ENCODE measurements around the gene PRPF6.

The PRPF6 gene

DNA sequence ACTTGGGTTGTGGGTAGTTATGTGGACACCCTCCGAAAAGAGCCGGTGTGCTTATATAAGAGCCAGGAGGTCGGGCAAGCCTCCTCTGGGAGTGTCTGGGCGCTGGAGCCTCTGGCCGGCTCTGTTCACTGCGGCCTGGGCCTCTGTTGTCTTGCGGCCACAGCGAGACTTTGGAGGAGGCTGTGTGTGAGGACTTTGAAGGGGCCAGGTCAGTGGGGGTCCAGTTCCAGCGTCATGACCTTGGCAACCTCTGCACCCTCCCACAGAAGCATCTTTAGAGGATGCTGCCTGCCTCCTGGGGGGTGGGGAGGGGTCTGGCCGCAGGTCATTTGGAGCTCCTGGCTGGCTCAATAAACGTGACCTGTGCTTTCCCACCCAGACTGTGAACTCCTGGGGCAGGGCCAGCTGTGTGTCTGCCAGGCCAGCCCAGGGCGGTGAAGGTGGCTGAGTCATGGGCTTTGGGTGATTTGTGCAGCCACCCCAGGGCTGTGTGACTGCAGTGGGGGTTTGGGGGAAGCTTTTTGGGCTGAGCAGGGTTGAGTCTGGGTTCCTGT, 83.3 kb downstream of the PRPF6 start:
- DNase-seq: peak; percentile 39

DNA sequence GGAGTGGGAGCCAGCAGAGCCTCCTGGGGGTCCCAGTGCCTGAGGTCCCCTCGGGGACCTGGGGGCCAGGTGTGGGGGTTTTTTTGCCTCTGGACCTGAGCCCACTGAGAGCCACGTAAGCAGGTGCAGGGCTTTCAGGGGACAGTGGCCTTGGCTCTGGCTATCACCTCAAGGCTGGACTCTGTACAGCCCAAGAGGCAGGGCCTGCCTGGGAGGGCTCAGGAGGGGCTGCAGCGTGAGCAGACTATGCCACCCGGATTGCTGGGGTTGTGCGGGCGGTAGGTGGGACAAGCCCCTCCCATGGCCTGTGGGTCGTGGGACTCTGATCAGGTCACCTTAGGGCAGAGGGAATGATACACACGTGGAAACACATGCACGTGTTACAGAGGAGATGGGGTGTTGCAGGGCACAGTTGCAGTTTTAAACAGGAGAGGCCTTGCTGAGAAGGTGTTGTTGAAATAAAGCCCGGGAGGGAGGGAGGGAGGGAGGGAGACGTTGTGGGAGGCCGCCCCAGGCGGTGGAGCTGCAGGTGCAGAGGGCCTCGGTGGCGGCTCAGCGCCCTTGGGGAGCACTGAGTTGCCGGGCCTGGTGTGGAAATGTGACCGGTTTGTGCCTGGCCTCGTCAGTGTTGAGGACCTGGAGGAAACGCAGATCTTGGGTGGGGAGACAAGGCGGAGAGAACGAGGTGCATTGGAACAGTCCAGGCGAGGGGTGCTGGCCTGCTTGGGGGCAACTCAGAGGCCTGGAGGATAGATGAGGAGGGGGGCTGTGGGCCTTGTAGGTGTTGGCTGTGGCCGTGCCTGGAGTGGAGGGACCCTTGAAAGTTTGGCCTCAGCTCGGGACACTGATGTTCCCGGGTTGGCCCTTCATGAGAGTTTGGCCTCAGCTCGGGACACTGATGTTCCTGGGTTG, 84.4 kb downstream of the PRPF6 start:
- no peak for DNase-seq

DNA sequence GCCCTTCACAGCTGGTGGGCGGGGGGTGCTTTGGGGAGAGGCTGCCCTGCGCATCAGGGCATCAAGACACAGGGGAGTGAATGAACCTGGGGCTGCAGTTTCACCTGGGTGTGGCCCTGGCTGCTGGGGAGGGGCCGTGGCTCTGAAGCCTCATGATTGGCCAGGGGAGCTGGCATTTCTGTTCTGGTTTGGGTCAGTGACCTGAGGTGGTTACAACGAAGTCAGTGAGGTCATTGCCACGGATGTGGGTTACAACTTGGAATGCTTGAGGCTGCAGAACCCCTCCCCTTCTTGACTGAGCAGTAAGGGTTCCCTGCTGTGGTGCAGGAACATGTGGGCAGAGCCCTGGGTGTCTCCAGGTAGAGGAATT, 85.0 kb downstream of the PRPF6 start:
- DNase-seq: peak; percentile 69

DNA sequence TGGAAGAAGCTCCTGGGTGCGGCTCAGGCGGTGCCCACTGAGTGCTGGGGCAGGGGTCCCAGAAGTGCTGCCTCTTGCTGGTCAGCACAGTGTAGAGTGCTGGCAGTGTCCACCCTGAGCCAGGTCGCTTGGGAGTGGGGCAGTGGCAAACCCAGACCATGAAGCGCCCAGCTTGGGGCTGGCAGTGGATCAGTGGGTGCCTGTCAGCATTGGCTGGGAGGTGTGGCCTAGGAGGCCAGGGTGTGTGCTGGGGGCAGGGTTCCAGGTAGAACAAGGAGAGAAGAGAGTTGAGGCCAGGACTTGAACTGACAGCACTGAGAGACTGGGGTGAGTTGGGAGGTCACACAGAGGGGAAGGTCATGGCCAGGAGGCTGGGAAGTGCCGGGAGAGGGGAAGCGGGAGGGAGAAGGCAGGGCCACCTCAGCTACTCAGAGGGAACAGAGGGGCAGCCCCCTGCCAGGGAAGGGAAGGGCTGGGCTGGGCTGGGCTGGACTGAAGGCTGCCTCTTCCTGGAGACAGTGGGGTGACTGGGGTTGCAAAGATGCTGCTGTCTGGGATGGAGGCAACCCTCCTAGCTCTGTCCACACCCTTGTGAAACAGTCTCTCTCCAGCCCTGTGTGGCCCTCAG, 86.2 kb downstream of the PRPF6 start:
- no peak for DNase-seq

DNA sequence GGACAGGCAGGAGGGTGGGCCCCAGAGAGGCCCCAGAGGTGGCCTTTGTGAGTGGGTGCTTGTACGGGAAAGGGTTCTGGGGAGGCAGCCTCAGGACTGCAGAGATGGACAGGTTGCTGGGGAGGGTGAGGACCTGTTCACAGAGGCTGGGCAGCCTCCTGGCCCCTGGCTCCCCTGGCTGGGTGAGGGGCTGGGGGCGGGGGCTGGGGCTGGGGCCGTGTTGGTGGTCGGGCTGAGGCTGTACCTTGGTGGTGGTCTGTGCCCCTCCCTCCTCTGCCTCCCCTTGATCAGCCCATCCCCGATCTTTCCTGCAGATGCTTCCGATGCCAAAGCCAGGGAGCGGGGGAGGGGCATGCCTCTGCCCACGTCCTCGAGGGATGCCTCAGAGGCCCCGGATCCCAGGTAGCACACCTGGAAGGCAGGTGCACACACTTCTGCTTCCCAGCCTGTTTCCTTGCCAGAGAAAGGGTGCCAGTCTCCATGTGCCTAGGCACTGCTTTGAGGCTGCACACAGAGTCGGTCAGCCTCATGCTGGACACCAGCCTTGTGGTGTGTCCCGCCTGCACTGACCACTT, 86.9 kb downstream of the PRPF6 start:
- DNase-seq: no peak

DNA sequence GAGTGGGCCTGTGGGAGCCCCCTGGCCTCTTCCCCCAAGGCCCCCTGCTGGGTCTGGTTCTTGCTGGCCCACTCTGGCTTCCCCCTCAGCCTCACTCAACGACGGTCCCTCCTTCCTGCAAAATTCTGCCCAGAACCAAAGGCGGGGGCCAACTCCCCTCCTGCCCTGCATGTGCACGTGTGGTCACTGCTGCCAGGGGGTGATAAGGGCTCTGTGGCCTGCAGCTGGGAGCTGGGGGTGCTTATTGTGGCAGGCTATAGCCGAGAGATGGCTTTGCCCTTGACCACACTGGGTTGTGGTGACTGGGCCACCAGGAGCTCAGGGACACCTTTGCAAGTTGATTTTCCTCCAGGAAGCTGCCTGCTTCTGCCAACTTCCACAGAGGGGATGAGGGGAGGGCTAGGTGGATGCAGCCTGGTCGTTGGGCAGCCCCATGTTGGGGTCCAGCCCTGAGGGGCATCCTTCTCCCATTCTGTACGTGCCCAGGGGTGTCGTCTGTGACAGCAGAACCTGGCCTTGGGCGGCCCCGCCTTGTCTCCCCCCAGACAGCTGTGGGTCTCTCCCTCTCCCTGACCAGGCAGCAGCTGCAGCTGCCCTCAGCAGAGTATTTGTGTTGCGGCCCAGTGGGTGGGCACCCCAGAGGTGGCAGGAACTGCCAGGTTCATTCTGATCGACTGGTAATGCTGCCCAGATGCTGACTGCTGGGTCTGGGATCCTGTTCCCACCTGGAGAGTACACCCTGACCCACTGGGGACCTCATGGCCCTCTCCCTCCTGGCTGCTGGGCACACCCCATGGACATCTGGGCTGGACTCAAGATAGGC, 87.7 kb downstream of the PRPF6 start:
- no peak for DNase-seq

DNA sequence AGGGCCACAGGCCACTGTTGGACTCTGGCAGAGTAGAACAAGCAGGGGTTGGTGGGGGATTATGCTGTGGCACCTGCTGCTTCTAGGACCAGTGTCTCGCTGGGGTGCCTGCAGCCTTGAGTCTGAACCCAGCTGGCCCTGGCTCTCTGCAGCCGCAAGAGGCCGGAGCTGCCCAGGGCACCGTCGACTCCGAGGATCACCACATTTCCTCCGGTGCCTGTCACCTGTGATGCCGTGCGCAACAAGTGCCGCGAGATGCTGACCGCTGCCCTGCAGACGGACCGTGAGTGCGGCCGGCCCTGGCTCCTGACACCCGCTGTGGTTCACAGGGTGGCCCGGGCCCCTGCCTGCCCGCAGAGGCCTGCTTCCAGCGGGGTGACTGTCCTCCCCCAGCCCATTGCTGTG, 88.3 kb downstream of the PRPF6 start:
- no peak for DNase-seq

DNA sequence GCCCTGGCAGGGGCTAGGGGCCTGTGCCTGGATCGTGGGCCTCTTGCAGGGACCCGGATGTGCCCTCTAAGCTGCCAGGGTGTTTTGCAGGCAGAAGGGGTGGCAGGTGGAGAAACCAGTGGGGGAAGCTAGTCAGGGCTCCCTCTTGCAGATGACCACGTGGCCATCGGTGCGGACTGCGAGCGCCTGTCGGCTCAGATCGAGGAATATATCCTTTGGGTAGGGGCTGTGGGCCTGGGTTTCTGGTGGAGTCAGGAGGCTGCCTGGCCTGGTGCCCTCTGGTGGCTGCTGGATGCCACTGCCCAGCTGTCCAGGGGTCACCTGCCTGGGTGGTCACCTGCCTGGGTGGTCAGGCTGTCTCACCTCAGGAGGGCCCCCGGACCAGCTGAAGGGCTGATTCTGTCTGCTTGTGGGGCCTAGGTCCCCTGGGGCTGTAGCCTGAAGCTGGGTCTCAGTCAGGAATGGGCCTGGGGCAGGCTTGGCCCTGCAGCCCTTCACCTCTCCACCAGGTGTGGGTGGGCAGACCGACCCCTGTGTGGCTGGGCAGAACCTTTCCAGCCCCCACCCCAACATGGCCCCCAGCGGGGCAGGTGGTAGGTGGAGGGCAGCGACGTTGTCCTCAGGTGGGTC, 88.8 kb downstream of the PRPF6 start:
- DNase-seq: no peak

DNA sequence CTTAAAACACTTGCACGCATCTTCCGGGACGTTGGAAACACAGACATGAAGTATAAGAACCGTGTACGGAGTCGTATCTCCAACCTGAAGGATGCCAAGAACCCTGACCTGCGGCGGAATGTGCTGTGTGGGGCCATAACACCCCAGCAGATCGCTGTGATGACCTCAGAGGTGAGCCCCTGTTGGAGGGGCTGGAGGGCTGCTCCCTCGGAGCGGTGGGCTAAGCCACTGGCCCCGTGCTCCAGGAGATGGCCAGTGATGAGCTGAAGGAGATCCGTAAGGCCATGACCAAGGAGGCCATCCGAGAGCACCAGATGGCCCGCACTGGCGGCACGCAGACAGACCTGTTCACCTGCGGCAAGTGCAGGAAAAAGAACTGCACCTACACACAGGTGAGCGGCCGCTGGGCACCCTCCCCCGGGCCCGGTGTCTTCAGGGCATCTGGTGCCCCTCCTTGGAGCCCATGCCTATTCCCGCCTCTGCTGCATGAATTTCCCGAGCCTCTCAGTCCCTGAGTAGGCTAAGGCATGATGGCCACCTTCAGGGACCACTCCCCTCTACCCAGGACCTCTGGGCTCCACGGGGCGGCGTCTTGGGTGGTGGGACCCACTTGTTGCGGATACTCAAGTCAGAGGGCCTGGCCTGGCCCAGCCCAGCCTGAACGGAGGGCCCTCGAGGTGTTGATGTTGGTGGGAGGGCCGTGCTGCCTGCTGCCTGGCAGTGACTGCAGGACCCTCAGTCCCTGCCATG, 89.5 kb downstream of the PRPF6 start:
- no peak for DNase-seq

DNA sequence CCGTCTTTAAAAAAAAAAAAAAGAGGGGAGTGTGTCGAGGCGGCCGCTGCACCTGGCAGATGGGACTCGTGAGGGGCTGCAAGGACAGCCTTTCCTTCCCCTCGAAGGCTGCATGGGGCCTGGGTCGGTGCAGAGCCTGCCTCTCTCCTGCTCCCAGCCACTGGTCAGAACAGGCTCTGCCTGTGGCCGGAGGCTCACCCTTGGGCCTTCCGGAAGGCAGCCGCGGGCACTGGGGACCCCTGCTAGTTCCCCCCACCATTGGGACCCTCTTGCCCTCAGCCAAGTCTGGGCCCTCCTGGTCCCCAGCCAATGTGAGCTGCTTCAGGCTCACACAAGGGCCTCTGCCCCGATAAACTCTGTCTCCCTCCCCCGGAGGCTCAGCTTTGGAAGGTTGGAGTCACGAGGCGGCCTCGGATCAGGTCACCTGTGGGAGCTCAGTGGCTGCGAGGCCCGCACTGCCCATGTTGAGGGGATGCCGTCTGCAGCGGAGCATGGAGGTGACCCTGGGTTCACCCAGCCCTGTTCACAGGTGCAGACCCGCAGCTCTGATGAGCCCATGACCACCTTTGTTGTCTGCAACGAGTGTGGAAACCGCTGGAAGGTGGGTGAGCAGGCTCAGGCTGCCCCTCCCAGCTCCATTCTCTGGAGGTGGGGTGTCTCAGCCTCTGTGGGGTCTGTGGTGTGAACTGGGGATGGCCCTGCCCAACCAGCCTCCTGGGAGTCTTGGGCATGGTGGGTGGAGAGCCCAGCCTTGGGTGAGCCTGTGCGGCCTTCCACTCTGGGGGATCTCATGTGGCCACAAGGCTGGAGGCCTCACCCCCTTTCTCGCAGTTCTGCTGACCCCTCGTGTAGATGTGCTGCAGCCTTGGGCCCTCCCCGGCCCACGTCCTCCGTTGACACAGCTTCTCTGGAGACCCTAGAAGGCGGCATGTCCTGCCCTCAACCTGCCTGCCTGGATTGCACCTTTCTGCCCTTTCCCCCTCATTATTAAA, 90.7 kb downstream of the PRPF6 start:
- no peak for DNase-seq

DNA sequence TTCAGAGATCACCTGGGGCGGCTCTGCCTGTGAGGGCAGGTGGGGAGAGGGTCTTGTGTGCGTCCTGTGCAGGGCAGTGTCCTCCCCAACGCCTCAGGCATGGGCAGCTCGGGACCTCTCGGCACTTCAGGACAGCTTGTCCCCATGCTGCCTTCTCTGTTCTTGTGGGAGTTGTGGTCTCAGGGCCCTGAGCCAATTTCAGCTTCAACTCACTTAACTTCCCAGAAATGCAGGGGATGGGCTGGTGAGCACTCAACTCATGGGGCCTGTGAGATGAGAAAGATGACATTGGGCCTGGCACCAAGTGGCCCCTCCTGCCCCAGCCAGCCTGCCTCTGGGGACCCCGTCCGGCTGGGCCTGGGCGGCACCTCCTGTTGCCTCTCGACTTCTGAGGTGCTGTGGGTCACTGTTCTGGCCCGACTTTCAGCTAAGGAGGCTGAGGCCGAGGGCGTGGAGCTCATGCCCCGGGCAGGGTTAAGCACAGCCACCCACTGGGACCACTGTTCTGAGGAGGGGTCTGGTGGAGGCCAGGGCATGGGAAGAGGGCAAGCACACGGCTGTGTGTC, 91.6 kb downstream of the PRPF6 start:
- DNase-seq: no peak

DNA sequence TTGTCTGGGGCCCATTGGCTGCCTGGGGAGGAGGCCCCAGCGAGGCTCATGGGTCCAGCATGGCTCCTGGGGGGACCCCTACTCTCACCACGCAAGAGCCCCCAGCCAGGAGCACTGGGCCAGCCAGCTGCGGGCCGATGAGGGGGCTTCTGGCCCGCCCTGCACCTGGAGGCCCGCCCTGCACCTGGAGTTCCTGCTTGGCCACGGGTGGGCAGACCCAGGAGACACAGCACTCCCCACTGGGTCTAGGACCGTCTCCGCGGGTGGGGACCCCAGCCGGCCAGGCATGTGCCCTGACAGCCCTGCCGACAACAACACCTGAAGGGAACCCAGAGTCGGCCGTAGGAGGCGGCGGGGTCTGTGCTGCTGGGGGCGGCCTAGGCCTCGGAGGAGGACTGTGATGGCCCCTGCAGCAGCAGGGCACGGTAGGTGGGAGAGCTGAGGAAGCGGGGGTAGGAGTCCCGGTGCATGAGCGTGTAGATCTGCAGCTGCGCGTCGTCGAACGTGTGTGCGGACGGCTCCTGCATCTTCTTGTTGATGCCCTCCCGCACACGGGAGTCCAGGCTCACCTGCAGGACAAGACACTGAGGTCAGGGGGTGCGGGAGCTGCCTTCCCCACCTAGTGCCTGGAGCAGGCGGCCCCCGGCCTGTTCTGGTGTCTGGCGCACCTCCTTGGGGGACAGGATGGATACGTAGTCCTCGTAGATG, 92.7 kb downstream of the PRPF6 start:
- no peak for DNase-seq

DNA sequence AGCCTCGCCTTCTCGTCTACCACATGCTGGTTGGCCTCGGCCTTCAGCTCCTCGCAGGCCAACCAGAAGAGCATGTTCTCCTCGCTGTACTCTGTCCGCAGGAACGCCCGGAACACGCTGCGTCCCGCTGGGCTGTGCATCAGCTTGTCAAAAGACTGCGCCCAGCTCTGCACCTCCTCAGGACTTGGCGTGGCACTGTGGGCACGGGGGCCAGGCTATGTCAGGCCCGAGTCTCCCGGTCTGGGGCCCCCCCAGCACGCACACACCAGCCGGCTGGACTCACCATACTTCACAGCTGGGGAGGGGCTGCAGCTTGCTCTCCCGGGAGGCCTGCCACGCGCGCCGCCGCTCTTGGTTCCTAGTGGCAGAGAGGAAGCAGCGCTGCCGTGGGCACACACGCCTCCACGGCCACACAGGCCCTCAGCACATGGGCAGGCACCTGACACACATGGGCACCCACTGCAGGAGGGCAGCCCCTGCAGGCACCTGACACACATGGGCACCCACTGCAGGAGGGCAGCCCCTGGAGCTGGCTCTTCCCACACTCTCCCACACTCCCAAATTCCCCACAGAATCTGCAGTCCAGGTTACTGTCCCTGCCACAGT, 93.4 kb downstream of the PRPF6 start:
- no peak for DNase-seq

DNA sequence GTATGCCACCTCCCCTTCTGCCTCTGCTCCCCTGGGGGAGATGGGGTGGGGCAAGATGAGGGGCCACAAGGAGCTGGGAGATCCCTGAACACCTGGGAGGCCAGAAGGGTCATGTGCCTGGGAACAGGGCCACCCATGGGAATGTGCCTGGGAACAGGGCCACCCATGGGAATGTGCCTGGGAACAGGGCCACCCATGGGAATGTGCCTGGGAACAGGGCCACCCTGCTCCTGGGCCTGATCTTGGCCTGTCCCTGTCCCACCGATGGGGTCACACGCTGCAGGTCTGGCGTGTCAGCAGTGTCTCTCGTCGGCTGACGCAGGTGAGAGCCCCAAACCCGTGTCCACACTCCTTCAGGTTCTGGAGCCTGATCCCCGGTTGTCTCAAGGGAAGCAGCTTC, 94.0 kb downstream of the PRPF6 start:
- DNase-seq: no peak

DNA sequence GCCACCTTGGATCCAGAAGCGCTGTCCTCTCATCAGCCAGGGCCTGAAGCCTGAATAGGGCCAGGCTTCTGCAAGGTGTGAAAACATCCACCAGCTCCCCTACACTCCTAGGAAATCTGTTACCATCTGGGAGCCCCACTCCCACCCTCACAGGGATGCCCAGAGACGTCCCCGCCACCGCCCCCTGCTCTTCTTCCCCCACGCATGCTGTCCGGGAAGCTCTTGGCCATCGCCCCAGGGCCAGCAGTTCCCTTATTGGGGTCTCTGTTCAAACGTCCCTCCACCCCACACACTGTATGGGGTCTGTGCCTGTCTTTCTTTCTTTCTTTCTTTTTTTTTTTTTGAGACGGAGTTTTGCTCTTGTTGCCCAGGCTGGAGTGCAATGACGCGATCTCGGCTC, 94.6 kb downstream of the PRPF6 start:
- DNase-seq: no peak

DNA sequence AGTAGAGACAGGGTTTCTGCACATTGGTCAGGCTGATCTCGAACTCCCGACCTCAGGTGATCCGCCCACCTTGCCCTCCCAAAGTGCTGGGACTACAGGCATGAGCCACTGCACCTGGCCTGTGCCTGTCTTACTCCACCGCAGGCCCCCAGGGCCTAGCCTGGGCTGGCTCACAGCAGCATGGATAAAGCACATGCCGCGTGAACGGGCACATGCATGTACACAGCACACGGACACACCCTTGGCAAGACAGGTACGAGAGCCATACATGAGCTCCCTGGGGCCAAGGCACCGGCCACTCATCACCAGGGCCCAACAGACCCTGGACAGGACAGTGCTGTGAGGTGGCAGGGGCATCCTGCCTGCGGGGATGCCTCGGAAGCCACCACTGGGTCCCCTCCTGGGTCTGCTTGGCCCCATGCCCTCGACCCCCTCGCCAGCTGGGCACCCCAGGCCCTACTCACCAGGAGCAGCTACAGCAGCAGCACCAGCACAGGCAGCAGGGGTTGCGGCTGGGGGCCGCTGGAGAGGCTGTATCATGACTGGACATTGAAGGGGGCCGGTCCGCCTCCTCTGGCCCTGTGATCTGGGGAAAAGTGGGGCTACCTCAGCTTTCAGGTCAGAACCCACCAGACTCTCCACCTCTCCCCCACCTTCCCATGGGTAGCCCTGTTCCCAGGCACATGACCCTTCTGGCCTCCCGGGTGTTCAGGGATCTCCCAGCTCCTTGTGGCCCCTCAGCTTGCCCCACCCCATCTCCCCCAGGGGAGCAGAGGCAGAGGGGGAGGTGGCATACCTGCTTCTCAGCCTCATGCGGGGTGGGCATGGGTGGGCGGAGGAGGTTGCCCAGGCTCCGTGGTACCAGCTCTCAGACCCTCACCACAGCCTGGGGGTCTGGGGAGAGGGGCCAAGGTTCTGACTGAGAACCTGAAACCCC, 95.4 kb downstream of the PRPF6 start:
- no peak for DNase-seq

DNA sequence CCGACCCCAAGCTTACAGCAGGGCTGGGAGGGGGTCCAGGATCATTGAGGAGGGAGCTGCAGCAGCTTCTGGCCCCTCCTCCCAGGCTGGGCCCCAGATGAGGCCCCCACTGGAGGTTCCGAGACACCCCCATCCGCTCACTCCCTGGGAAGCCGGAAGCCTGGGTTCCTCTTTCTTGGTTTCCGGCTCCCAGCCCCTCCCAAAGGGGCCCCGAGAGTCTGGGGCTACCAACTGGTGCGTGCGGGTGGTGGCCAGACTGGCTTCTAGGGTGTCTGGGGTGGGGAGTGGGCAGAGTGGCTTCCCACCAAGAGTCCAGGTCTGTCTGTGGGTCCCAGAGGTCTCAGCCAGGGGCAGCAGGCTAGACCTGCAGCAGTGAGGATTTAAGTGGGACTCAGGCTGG, 96.2 kb downstream of the PRPF6 start:
- no peak for DNase-seq

DNA sequence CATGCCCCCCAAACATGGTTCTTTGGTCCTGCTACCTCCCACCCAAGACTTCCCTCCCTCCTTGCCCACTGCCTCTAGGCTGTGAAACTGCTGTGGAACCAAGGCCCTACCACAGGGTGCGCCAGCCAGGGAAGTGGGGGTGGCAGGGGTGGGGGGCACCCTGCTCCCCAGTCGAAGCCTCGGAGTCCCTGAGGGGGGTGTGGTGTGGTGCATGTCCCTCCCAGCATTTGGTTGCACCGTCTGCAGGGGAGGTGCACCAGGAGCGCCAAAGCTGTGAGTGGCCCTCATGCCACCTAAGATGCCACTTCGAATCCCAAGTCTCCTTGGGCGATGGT, 96.6 kb downstream of the PRPF6 start:
- no peak for DNase-seq

Data from fibroblast of skin of back (primary cell).